ENCODE measurements around the gene PGK2. TPM values are rescaled to one million over a fixed set of nuclear protein-coding genes. Genes with fewer than 3 reads are reported as not detected.

The PGK2 gene
- total RNA-seq, 1 donor from 2014 or later, result not detected

GRCh38 chr6:49736017-49736508, 51.0 kb downstream of the PGK2 start:
- no peak for DNase-seq (ENCODE audit: low read depth, low spot score)

Other genes with a start within 250 kb of the PGK2 start
- 2.8 and 6.0 TPM in 2 replicates for gene C6orf141, start 236.6 kb downstream of the PGK2 start, total RNA-seq
- gene RHAG, start 150.4 kb downstream of the PGK2 start, total RNA-seq, result not detected in 2 replicates
- gene CRISP2, start 73.7 kb downstream of the PGK2 start, total RNA-seq, result not detected in 2 replicates
- gene CRISP3, start 42.9 kb downstream of the PGK2 start, total RNA-seq, result not detected in 2 replicates
- gene CRISP1, start 79.2 kb upstream of the PGK2 start, total RNA-seq, result not detected in 2 replicates
- gene DEFB114, start 176.9 kb upstream of the PGK2 start, total RNA-seq, result not detected in 2 replicates
- gene DEFB113, start 182.3 kb upstream of the PGK2 start, total RNA-seq, result not detected in 2 replicates
- not detected in 2 replicates for gene DEFB110, start 234.7 kb upstream of the PGK2 start, total RNA-seq